Measurements from ENCODE around the gene INPP5A. TPM values are rescaled to one million over a fixed set of nuclear protein-coding genes. Genes with fewer than 3 reads are reported as not detected.
A peak's percentile ranks its signal among the peaks of the same experiment; 100 is the strongest.
"Not testable (repeated sequence)": the region's sequence is repeated elsewhere in the genome, so short reads cannot be mapped to it uniquely, and the experiment has no call there.

INPP5A gene
- total RNA-seq, 1 donor from 2014 or later: 20.9 TPM

DNA sequence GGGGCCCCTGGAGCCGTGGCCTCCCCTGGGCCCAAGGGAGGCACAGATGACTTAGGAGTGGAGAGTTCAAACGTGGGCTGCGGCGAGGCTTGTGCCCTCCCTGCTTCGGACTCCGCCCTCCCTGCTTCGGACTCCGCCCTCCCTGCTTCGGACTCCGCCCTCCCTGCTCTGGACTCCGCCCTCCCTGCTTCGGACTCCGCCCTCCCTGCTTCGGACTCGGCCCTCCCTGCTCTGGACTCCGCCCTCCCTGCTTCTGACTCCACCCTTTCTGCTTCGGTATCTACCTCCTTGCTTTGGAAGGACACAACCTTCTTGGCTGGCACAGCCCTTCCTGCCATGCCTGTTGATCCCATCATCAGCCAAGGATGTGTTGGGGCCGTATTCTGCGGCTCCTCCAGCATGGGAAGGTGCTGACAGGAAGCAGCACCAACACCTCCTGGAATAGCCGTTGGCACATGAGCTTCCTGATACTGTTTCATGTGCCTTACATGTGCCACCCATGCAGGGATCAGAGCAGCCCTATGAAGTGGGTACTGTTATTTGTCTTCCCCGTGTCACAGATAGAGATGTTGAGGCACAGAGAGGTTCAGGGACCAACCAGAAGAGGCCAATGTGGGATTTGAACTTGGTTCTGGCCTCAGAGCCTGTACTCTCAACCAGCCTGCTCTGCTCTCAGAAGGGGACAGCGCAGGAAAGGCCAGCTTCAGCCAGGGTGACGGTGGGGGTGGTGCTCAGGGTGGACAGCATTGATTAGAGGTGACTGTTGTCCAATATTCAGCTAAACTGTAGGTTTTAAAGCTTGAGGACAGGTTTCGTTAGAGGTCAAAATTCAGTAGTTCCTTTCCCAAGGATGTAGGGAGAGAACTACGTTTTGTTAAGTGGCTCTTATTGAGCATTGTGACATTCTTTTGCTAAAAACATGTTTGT lies 133.9 kb downstream of the INPP5A start:
- no peak for DNase-seq (ENCODE audit: low read depth in 2 of 2)

- not testable (repeated sequence) for DNase-seq (ENCODE audit: low read depth in 2 of 2)
These were observed 136.2 kb downstream of the INPP5A start for GRCh38 chr10:132673746-132674145.

DNA sequence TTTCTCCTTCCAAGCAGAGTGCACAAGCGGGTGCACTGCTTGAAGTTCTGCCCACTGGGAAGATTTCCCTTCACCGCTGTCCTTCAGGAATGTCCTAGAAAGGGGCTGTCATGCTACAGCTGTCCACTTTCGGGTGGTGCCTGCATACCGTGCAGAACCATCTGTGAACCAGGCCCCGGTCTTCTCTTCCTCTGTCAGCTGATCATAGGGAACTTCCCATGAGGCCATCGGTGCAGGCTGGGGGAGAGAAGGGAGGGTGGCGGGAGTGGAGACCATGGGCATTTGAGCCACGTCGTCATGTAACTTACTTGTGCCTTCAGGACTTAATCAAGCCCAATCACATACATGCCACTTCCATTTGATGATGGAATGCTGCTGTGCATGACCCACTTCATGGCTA lies 136.7 kb downstream of the INPP5A start:
- DNase-seq (ENCODE audit: low read depth in 2 of 2): no peak

GRCh38 chr10:132675031-132675740 lies 137.6 kb downstream of the INPP5A start:
- DNase-seq (ENCODE audit: low read depth in 2 of 2): no peak

GRCh38 chr10:132676193-132676891 lies 138.8 kb downstream of the INPP5A start:
- no peak for DNase-seq (ENCODE audit: low read depth in 2 of 2)

DNA sequence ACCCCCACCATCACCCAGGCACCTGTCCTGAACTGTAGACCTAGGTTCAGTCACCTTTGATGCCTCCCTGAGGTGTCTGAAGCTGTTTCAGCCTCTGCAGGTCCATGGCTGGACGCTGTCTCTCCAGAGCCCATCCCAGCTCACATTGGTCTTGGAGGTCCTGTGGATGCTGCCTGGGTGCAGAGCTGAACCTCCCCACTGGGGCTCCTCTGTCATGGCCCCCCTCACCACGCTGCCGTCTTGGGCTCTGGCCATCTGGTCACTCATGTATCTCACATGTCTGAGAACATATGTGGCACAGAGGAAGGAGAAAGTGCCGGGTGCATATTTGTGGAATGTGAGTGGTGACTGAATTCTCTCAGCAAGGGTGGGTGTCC lies 139.5 kb downstream of the INPP5A start:
- no peak for DNase-seq (ENCODE audit: low read depth in 2 of 2)

DNA sequence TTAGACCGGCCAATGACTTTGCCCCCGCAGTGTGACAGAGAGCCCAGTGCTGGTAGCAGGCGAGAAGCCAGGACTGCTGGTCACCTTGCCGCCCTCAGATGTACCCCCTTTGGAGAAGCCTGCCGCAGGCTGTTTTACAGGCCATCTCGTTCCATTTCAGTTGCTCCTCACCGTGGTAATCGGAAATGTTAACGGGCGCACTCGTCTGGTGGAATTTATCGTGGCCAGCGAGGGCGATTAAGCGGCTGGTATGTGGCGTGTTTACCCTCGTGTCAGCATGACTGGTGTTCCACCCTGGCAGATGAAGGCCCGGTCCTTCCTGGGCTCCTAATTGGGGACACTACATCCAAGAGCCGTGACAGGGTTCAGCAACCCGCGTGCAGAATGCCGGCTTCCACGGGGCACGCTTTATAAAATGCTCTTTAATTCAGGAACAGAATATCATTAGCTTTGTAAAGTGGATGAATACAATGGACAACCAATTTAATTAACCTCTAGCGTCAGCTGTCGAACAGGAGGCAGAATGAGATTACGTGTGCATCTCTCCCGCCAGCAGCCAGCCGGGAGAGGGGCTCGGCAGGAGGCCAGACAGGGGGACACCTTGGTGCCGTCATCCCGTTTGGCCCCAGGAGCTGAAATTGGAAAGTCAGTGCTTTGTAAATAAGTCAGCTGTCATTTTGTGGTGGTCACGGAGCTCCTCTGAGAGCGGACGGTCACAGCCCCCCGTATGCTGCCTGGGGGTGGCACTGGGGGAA lies 140.1 kb downstream of the INPP5A start:
- no peak for DNase-seq (ENCODE audit: low read depth in 2 of 2)

DNA sequence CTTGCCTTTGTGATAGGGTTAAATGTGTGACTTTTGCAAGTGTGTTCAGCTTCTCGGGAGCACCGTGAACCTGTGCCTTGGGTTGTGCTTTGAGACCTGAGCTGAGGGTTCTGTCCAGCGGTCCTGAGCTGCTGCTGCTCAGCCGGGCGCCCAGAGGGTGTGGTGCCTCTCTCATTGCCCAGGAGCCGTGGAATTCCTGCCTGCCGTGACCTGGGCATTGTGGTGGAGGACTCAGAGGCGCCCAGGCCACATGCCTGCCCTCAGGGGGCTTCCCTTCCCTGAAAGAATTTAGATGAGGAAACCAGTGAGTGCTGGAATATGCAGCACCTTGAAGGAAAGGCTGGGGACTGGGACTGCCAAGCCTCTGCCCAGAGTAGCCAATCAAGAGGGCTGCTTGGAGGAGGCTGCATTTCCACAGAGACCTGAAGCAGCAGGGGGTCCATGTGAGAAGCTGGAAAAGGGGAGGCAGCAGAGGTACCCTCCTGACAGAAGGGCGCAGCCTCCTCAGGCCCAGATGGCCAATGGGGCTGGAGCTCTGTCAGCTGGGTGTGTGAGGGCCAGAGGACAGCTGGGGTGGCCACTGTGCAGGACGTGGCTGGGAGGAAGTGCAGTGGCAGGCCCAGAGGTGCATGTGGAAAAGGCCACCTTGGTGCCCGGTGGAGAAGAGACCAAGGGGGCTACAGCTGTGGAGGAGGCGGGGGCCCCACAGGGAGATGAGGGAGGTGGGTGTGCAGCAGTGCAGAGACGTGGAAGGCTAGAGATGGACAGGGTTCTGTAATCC lies 141.0 kb downstream of the INPP5A start:
- no peak for DNase-seq (ENCODE audit: low read depth in 2 of 2)

DNA sequence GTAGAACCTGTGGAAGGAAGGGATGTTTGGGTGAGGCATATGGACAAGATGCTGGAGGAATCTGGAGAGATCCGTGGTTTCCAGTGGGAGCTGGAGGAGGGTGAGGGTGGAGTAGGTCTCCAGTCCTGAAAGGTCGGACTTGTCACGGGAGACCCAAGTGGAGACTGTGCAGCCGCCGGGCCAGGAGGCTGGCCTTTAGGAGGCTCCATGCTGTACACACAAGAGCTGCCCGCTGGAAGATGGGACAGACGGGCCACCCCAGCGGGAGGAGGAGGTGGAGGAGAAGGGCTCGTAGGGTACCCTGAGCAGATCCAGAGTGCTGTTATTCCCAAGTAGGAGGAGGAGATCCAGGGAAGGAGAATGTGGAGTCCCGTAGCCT lies 141.6 kb downstream of the INPP5A start:
- DNase-seq (ENCODE audit: low read depth in 2 of 2): no peak

DNA sequence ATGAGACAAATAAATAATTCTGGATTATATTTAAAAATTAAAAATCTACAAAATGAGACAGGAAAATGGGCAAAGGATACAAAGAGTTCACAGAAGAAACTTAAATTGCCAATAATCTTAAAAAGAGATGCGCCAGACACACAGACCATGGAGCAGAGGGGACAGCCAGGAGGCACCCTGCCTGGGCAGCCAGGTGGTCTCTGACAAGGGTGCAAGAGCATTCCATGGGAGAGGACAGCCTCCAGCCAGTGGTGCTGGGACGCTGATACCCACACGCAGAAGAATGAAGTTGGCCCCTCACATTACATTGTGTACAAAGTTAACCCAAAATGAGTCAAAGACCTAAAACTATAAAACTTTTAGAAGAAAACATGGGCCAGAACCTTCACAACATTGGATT lies 142.1 kb downstream of the INPP5A start:
- no peak for DNase-seq (ENCODE audit: low read depth in 2 of 2)

DNA sequence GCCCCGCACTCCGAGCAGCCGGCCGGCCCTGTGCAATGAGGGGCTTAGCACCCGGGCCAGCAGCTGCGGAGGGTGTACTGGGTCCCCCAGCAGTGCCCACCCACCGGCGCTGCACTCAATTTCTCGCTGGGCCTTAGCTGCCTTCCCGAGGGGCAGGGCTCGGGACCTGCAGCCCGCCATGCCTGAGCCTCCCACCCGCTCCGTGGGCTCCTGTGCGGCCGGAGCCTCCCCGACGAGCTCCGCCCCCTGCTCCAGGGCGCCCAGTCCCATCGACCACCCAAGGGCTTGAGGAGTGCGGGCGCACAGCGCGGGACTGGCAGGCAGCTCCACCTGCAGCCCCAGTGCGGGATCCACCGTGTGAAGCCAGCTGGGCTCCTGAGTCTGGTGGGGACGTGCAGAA lies 143.2 kb downstream of the INPP5A start:
- DNase-seq (ENCODE audit: low read depth in 2 of 2): not testable (repeated sequence)

DNA sequence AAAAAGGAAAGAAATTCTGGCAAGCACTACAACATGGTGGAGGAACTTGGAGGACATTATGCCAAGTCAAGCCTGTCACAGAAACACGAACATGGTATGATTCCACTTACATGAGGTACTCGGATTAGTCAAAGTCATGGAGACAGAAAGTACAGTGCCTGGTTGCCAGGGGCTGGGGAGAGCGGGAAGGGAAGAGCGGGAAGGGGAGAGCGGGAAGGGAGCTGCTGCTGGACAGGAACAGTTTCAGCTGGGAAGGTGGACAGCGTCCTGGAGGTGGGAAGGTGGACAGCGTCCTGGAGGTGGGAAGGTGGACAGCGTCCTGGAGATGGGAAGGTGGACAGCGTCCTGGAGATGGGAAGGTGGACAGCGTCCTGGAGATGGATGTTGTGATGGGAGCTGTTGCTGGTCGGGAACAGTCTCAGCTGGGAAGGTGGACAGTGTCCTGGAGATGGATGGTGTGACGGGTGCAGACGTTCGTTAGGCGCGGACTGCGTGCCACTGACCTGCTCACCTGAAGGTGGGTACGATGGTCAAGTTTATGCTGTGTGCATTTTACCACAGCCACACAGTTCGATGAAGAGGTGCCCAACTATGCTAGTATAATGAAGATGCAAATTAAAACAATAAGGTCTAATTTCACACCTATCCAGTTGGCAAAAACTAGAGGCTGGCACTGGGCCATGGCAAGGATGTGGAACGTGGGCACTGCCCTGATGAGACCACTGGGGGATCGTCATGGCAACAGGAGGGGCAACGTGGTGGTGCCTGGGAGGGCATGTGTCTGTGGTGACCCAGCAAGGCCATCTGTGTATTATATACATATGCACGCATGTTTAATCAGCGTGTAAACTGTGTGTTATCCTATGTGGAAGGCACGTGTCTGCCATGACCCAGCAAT lies 144.5 kb downstream of the INPP5A start:
- no peak for DNase-seq (ENCODE audit: low read depth in 2 of 2)

DNA sequence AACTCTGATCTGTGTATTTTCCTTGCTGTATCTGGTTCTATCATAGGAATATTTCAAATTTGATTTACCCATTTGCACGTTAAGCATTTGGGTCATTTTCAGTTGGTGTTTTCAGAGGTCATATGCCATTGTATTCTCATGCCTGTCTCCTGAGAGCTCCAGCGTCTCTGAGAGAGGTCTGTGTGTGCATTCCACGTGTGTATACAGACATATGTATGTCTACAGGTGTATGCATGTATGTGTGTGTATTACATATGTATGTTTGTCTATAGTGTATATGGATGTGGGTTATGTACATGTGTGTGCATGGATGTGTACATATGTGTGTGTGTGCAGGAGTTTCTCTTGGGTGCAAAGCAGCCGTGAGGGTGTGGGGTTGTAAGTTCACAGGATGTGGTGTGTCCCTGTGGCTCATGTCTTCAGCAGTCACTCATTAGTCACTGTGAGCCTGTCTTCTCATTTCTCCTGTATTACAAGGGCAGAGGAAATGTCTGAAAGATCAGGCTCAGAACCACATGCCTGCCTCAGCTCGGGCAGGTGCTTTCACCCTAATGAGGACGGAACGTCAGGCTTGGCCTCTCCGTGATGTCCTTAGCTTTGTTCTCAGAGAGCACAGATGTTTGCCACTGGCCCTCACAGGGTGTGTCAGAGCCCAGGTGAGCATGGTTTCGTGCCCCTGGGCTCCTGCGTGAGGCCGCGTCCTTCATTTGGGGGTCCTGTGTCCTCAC lies 146.7 kb downstream of the INPP5A start:
- DNase-seq (ENCODE audit: low read depth in 2 of 2): peak in 1 of 2 donors; percentile 15

GRCh38 chr10:132685101-132685891 lies 147.7 kb downstream of the INPP5A start:
- DNase-seq (ENCODE audit: low read depth in 2 of 2): peak in 1 of 2 donors; percentile 11

DNA sequence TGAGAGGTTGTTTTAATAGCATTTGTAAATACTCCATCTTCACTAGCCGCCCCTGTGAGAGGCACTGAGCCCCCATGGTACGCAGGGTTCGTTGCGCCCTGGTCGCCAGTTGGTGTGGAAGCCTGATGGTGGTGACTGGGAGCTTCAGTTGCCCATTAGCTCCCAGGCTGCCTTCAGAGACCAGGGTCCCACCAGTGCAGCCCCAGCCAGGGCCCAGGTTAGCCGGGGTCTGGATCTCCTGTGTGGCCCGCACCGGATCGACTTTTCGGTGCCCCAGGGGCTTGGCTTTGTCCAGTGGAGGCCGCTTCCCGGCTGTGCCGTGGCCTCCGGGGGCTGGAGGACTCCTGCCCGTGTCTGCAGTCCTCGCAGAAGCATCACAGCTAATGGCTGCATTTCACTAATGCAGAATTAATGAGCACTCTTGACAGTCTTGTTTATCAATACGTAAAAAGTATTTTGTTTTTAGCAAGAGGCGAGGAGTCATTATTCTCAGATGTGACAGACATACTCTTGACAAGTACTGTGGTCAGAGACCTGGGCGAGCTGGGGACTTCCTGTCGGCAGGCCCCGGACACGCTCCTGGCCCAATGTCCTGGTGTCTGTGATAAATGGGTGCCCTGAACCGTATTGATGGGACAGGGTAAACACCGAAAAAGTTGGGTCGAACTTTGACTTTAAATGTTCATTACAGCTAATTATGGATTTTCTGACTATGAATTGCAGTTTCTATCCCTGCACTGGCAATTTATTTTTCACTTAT lies 148.5 kb downstream of the INPP5A start:
- DNase-seq (ENCODE audit: low read depth in 2 of 2): no peak

DNA sequence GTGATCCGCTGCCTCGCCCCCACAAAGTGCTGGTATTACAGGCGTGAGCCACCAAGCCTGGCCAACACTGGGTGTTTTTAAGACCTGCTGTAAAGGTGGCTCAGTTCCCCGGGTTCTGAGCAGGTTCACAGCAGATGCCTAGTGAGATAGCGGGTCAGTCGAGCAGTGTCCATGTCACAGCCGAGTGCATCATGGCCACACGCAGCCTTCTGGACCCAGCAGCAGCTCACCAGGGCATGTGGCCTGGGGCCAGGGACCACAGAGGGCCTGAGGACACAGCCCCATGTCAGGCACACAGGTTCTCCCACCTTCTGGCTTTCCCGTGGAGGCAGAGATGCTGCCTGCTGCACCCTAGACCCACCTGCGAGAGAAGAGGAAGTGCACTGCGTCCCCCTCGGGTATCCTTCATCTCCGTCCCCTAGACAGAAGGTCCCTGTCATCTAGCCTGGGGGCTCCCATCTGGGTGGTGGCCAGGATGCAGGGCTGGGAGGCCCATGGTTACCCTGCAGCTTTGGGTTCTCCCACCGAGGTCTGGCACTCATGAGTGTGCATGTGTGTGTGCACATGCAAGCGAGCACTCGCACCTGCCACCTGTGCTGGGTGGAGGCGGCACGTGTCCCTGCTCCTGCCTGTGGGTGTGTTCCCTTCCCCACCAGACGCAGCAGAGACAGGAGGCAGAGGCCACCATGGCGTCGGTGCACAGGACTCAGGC lies 149.8 kb downstream of the INPP5A start:
- no peak for DNase-seq (ENCODE audit: low read depth in 2 of 2)
